HG02763 (cell line): ENCODE results near the gene DENND6A.
"Not testable (repeated sequence)": the region's sequence is repeated elsewhere in the genome, so short reads cannot be mapped to it uniquely, and the experiment has no call there.

Experiments
- ATAC-seq: cut with Tn5 transposase; IDR thresholded peaks from one replicate; pipeline ENCODE4 v1.9.1; 2021; ENCODE audit warnings: mild to moderate bottlenecking, moderate library complexity; ENCODE audit not compliant: unreplicated experiment

The DENND6A gene

GRCh38 chr3:57646723-57647122 lies 46.2 kb downstream of the DENND6A start:
- no peak for ATAC-seq

GRCh38 chr3:57644740-57645139 lies 48.1 kb downstream of the DENND6A start:
- no peak for ATAC-seq

GRCh38 chr3:57637391-57637790 lies 55.5 kb downstream of the DENND6A start:
- no peak for ATAC-seq

GRCh38 chr3:57634259-57634658 lies 58.6 kb downstream of the DENND6A start:
- not testable (repeated sequence) for ATAC-seq

- no peak for ATAC-seq
Observed at GRCh38 chr3:57627976-57628375, 64.9 kb downstream of the DENND6A start.

GRCh38 chr3:57624801-57625200 lies 68.1 kb downstream of the DENND6A start:
- ATAC-seq: no peak

GRCh38 chr3:57622362-57622761 lies 70.5 kb downstream of the DENND6A start:
- no peak for ATAC-seq

GRCh38 chr3:57617739-57618138 lies 75.1 kb downstream of the DENND6A start:
- ATAC-seq: no peak

GRCh38 chr3:57616233-57616632 lies 76.6 kb downstream of the DENND6A start:
- no peak for ATAC-seq

GRCh38 chr3:57611870-57612269 lies 81.0 kb downstream of the DENND6A start:
- ATAC-seq: not testable (repeated sequence)

- ATAC-seq: no peak
Observed at GRCh38 chr3:57605683-57606082, 87.2 kb downstream of the DENND6A start.

- ATAC-seq: no peak
Observed at GRCh38 chr3:57604971-57605370, 87.9 kb downstream of the DENND6A start.

- ATAC-seq: no peak
Observed at GRCh38 chr3:57600195-57600594, 92.7 kb downstream of the DENND6A start.

- no peak for ATAC-seq
Observed at GRCh38 chr3:57598765-57599360, 94.0 kb downstream of the DENND6A start.

GRCh38 chr3:57597127-57597923 lies 95.6 kb downstream of the DENND6A start, which contains the start of gene ARF4:
Gene ARF4 (minus strand): TSS chr3:57597344. CDS start chr3:57597140, 204 bp downstream.
- ATAC-seq: peak; percentile 93

- ATAC-seq: no peak
Observed at GRCh38 chr3:57596495-57597126, 96.3 kb downstream of the DENND6A start.

GRCh38 chr3:57594576-57594975 lies 98.3 kb downstream of the DENND6A start:
- no peak for ATAC-seq

GRCh38 chr3:57594144-57594543 lies 98.7 kb downstream of the DENND6A start:
- ATAC-seq: no peak

GRCh38 chr3:57592306-57592705 lies 100.6 kb downstream of the DENND6A start:
- no peak for ATAC-seq

GRCh38 chr3:57587905-57588304 lies 105.0 kb downstream of the DENND6A start:
- no peak for ATAC-seq

GRCh38 chr3:57586778-57587177 lies 106.1 kb downstream of the DENND6A start:
- no peak for ATAC-seq

- ATAC-seq: no peak
Observed at GRCh38 chr3:57583544-57583943, 109.3 kb downstream of the DENND6A start.
